M059J (cell line): Measurements from ENCODE around the gene SLC35F2. TPM values are rescaled to one million over a fixed set of nuclear protein-coding genes. Genes with fewer than 3 reads are reported as not detected.
"Not testable (repeated sequence)": the region's sequence is repeated elsewhere in the genome, so short reads cannot be mapped to it uniquely, and the experiment has no call there.

Experiments used
- DNase-seq: peaks from one replicate; pipeline ENCODE4 v3.0.0-alpha.2; 2012; ENCODE audit warnings: low read depth
- total RNA-seq: library from RNA; depleted of rRNA; stranded (reverse); fragments of >200 nt; shearing (Covaris generic); gene quantifications from 2 replicates; pipeline ENCODE4 v1.2.3, GENCODE V29; 2014; rRNA removed

The SLC35F2 gene, protein sequence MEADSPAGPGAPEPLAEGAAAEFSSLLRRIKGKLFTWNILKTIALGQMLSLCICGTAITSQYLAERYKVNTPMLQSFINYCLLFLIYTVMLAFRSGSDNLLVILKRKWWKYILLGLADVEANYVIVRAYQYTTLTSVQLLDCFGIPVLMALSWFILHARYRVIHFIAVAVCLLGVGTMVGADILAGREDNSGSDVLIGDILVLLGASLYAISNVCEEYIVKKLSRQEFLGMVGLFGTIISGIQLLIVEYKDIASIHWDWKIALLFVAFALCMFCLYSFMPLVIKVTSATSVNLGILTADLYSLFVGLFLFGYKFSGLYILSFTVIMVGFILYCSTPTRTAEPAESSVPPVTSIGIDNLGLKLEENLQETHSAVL
- 26.4 and 33.4 TPM in 2 replicates for total RNA-seq

DNA sequence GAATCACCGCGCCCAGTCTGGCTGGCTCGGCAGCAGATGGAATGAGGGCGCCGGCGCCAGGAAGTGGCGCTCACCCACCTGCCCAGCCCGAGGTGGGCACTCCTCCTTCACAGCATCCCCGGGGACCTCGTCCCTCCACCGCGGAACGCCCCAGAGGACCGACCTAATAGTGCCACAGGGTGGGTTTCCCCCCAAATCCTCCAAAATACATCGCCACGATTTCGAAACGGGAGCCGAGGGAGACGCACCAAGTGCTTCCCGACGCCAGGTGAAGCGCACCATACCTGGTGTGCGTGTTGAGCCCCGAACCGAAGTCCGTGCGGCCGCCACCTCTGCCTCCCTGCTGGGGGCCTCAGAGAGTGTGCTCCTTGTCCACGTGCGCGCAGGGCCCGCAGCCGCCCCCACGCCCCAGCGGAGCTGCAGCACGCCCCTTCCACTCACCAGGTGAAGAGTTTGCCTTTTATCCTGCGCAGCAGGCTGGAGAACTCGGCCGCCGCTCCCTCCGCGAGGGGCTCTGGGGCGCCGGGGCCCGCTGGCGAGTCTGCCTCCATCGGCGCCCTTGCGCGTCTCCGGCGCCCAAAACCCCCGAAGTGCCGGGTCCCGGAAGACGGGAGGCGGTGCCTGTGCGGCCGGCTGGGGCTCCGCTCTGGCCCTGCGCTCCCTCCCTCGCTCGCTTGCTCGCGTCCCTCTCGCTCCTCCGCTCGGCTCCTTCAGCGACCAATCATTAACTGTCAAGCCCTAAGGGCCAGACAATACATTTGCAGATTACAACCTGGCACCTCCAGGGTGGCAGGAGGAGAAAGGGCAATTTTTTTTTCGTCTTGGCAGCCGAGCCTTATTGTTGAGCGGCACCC is at the start of gene SLC35F2:
TSS of gene SLC35F2 (minus strand) at position 571 of the 854 bp plus-strand sequence. CDS start at position 551, 20 bp downstream.
- peak; percentile 86 for DNase-seq

DNA sequence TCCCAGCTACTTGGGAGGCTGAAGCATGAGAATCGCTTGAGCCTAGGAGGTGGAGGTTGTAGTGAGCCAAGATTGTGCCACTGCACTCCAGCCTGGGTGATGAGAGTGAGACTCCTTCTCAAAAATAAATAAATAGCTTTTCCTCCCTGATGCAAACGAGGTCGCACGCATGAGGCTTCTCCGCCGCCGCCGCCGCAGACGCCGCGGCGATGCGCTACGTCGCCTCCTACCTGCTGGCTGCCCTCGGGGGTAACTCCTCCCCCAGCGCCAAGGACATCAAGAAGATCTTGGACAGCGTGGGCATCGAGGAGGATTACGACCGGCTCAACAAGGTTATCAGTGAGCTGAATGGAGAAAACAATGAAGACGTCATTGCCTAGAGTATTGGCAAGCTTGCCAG is 49.6 kb upstream of the SLC35F2 start:
- DNase-seq = no peak

DNA sequence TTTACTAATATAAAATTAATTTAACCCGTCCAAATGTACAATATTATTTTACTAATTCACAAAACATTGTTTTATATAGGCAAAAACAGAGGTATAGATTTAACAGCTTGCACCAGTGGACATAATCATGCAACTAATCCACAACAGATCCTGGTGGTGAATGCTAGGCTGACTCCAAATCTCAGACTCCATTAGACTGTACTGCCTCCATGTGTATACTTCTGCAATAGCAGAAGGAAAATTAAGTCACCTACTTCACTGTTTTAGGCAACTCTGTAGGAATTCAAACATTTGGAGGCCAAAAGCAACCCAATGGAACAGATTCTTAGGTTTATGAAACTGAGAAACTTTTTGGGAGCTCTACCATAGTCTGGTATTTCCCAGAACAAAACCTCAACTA is 39.7 kb upstream of the SLC35F2 start:
- peak; percentile 51 for DNase-seq

DNA sequence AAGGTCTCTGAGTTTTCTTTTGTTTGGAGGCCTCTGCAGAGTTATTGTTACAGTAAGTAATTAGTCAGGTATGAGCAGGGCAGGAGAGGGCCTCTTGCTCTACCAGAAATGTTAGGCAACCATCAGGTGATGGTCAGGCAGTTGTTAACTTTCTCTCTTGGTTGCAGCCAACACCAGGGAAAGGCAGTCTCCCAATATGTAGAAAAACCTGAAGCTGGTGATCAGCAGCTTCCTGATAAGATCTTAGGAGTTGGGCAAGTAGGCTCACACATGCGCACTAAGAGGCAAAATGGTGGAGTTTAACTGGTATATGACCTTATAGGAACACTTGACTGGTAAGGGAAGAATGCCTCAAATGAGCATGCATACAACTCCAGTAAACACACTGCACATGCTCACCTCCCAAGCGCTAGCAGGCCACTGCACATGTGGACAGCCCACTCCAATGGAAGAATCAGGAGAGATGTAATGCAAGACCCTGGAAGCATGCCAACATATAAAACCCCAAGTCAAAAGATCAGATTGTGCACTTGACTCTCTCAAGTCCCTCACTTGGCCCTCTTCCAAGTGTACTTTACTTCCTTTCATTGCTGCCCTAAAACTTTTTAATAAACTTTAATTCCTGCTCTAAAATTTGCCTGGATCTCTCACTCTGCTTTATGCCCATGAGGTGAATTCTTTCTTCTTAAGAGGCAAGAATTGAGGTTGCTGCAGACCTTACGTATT is 23.7 kb upstream of the SLC35F2 start:
- peak; percentile 23 for DNase-seq

DNA sequence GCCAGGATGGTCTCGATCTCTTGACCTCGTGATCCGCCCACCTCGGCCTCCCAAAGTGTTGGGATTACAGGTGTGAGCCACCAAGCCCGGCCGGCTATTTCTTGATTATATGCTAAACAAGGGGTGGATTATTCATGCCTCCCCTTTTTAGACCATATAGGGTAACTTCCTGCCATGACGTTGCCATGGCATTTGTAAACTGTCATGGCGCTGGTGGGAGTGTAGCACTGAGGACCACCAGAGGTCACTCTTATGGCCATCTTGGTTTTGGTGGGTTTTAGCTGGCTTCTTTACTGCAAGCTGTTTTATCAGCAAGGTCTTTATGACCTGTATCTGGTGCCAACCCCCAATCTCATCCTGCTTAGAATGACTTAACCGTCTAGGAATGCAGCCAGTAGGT is 22.9 kb upstream of the SLC35F2 start:
- DNase-seq = peak; percentile 42

DNA sequence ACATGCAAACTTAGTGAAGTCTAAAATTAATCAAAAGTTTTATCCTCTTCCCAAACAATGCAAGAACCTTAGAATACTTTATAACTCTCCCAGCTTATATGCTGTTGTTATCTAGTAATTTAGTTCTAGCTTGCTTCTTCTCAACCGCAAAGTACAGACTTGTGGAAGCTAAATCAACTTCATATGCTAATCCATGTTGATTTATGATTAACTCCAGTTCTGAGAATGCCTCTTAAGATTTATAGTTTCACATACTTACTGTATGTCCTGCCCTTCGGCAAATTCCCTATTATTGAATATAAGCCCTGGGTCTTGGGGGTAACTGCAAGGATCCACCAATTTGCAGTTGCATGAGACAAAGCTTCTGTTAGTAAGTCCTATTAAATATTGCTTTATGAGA is 17.6 kb upstream of the SLC35F2 start:
- no peak for DNase-seq

DNA sequence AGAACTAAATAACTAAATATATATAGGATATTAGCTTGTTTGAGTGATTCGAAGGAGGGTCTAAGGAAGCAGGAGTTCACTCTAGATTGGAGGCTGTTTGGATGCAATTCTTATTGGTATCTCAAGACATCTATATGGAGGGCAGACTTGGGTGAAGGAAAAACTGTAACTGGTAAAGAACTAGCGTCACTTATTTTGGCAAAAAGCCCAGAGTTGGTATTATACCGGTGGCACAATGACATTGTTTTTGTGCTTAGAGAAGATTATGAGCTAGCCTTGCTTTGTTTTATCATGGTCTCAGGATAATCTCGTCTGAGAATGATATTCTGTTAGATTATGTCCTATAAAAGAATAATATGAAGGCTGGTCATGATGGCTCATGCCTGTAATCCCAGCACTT is 6.0 kb upstream of the SLC35F2 start:
- DNase-seq = no peak

DNA sequence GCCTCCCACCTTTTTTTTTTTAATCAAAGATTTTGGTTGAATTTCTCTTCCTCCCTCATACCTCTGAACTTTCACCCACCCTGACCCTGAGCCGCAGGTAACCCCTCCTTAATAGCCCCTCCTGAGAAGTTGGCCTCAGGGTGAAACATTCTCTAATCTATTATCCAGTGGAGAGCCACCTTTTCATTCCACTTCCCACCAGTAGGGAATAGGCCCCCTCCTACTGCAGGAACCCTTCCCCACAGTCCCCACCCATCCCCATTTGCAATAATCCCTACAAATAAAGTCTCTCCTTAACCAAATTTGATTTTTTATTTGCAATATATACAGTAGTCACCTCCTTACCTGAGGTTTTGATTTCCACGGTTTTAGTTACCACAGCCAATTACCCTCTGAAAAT is 2.1 kb upstream of the SLC35F2 start:
- no peak for DNase-seq

DNA sequence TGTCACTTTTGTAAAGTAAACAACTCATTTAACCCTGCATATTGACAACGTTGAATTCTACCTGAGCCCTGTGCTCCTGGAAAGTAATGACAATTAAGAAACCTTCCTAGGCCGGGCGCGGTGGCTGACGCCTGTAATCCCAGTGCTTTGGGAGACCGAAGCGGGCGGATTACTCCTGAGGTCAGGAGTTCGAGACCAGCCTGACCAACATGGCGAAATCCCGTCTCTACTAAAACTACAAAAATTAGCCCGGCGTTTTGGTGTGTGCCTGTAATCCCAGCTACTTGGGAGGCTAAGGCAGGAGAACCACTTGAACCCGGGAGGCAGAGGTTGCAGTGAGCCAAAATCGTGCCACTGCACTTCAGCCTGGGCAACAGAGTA is 1.6 kb upstream of the SLC35F2 start:
- not testable (repeated sequence) for DNase-seq

DNA sequence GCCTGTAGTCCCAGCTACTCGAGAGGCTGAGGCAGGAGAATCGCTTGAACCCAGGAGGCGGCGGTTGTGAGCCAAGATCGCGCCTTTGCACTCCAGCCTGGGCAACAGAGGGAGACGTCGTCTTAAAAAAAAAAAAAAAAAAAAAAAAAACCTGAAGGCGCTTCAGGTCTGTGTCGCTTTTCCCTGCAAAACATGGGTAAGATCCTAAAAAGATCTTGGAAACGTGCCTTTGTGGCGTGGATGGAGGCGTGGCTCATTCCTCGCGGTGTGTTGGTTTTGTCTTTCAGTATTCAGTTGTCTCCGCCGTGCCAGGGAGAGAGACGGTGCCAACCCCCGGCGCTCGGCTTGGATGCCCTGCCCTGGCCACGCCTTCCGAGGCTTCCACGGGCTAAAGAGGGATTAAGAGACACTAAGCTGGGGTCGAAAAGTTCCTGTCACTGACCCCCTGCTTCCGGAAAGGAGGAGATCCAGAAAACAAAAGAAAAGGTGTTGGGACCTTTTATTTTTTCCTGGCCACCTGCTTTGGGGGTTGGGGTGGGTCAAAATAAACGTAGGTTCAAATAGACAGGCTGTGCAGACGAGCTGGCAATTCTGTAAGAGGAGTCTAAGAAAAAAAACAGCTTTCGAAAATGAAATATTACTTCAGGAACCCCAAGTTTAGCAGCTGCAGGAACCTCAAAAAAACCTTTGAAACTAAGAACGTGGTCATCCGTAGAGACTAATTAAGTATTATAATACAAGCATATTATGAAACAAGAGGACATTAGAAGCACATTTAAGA is 1.1 kb upstream of the SLC35F2 start:
- peak; percentile 70 for DNase-seq

DNA sequence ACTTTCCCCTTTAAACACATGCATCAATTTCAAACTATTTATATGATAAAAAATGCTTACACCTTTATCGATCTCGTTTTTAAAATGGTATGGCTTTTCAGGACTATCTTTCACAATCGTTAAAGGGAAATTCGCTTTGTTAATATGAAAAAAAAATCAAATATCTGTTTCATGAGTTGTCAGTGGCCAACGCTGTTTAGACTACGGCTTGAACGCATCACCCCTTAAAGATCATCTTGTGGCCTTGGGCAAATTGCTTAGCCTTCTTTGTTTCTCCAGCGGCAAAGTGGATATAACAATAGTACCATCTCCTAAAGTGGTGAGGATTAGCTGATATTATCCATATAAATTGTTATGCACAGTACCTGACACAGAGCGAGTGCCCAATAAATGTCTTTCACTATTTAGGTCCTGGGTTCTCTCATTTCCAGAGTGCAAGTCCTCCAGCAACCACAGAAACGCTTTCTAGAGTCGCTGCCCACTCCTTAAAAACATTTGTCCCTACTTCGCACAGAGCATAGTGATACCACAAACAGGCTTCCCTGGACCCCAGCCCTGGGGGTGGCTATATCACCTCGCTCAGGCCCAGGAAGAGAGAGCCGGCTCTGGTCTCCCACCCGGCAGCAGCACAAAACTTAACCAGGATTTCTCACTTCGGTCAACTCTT is 904 bp downstream of the SLC35F2 start:
- peak; percentile 31 for DNase-seq

DNA sequence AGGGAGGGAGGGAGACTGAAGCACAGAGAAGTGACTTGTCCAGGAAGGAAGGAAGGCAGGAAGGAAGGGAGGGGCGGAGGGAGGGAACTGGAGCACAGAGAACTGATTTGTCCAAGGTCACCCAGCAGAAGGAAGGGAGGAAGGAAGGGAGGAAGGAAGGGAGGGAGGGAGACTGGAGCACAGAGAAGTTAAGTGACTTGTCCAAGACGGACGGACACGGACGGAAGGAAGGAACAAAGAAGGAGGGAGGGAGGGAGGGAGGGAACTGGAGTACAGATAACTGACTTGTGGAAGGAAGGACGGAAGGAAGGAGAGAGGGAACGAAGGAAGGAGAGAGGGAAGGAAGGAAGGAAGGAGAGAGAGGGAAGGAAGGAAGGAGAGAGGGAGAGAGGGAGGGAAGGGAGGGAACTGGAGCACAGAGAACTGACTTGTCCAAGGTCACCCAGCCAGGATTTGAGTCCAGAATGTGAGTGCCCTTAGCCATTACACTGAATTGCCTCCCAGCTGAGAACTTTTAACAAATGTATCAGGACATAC is 1.5 kb downstream of the SLC35F2 start:
- DNase-seq = peak; percentile 17

DNA sequence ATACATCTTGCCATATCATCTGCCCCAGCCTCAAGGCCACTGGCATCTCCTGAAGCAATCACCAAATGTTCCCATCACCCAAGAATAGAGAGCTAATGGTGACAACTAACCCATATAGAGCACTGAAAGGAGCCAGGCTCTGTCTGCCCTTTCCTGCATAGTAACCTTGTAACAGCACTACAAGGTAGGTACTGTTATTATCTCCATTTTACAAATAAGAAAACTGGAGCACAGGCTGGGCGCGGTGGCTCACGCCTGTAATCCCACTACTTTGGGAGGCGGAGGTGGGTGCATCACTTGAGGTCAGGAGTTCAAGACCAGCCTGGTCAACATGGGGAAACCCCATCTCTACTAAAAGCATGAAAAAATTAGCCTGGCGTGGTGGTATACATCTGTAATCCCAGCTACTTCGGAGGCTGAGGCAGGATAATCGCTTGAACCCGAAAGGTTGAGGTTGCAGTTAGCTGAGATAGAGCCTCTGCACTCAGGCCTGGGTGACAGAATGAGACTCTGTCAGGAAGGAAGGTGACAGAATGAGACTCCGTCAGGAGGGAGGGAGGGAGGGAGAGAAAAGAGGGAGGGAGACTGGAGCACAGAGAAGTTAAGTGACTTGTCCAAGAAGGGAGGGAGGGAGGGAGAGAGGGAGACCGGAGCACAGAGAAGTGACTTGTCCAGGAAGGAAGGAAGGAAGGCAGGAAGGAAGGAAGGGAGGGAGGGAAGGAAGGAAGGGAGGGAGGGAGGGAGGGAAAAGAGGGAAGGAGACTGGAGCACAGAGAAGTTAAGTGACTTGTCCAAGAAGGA is 2.2 kb downstream of the SLC35F2 start:
- no peak for DNase-seq

DNA sequence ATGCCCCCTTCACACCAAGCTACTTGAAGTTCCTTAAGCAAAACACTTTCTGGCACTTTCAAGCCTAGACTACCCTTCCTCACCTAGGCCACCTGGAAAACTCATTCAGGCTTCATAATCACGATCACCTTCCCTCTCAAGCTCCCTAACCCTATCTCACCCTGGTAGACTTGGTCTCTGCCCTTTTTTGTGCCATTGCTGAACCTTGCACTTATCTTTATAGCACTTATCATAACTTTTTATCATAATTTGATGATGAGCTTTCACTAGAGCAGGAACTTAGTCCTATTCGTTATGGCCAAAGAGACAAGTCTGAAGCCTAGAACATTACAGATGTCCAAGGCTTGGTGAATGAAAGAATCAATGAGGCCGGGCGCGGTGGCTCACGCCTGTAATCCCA is 5.5 kb downstream of the SLC35F2 start:
- DNase-seq = no peak

DNA sequence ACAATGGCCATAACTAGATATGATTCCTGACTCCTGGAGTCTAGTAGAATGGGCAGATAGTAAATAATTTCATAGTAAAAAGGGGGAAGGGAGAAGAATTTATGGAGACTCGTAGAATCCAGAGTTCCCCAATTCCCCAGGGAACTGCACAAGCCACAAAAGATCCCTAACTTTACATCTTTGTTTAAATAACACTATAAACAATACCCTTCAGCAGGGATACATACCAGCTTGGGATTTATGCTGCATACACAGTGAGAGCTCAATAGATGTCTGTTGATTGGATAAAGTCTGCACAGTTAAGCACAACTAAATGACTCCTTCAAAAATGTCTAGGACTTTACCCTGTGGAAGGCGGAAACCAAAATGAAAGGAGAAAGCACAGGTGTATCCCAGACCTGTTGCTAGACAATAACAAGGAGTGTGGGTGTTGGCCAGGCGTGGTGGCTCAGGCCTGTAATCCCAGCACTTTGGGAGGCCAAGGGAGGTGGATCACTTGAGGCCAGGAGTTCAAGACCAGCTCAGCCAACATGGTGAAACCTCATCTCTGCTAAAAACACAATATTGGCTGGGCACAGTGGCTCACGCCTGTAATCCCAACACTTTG is 6.8 kb downstream of the SLC35F2 start:
- DNase-seq = no peak

DNA sequence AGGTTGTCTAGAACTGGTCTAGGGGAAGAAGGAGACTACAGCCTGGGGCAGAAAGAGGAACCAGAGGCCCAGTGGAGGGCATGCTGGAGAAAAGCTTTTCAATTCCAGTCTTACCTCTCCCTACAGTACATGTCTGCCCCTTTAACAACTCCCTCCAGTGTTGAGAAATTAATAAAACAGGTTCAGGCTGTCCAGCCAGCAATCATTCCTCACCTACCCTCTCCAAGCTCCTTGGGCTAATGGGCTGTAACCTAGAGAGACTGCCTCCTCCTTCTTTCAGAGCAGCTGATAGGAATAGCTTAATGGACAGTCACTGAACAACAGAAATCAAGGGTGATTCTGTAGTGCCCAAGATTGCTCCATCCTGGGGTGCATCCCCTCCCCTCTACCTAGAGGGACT is 8.8 kb downstream of the SLC35F2 start:
- no peak for DNase-seq

DNA sequence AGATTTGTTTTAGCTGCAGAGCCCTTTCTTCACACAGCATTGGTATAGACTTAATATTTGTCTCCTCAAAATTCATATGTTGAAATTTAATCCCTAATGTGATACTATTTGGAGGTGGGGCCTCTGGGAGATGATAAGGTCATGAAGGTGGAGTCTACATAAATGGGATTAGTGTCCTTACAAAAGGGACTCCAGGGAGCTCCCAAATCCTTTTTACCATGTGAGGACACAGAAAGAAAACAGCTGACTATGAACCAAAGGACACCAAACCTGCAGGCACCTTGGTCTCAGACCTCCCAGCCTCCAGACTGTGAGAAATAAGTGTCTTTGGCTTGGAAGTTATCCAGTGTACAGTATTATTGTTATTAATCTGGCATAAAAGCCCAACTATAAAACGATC is 10.2 kb downstream of the SLC35F2 start:
- DNase-seq = no peak

DNA sequence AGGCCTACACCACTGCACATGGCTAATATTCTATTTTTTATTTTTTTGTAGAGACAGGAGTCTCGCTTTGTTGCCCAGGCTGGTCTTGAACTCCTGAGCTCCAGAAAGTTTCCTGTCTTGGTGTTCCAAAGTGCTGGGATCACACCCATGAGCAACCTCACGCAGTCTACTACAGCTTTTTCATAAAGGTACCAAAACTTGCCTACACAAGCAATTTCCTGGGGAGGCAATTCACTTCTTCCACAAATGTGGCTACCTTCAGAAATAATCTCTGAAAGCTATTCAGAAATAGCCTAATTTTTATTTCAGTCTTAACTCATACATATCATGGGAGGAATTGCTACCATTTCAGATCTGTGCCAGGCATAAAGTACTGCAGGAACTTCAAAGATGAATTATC is 11.4 kb downstream of the SLC35F2 start:
- DNase-seq = no peak

DNA sequence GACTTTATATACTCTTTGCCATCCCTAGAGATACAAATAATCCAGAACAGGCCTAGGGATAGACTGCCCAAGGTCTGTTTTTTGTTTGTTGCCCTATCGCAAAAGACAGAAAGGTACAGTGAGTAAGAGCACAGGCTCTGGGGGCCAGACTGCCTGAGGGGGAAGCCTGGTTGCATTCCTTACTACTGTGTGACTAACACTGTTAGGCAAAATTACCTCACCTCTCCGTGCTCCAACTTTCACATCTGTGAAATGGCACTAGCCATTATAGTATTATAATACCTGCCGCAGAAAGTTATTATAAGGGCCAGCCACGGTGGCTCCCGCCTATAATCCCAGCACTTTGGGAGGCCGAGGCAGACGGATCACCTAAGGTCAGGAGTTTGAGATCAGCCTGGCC is 14.5 kb downstream of the SLC35F2 start:
- peak; percentile 89 for DNase-seq
